ENCODE results near the gene JARID2. TPM values are rescaled to one million over a fixed set of nuclear protein-coding genes. Genes with fewer than 3 reads are reported as not detected.

JARID2 gene
- polyA plus RNA-seq, 1 experiment = 9.7 TPM

GRCh38 chr6:15369838-15370237, 124.0 kb downstream of the JARID2 start:
- POLR2A ChIA-PET = interaction anchor here (0.7 kb wide), 1 partner anchor 81 kb away, joined by 7 read pairs; no protein-coding TSS in a partner anchor
- H3K9me3 ChIP-seq (ENCODE audit: control insufficient read depth, insufficient read depth, low read length) = no peaks in the 10 kb centered on the region
- H3K27ac ChIP-seq (ENCODE audit: low read depth, low read length) = no peak overlapping the region
- CTCF ChIA-PET = no interaction called here
- TF ChIP-seq, protein P1, sequence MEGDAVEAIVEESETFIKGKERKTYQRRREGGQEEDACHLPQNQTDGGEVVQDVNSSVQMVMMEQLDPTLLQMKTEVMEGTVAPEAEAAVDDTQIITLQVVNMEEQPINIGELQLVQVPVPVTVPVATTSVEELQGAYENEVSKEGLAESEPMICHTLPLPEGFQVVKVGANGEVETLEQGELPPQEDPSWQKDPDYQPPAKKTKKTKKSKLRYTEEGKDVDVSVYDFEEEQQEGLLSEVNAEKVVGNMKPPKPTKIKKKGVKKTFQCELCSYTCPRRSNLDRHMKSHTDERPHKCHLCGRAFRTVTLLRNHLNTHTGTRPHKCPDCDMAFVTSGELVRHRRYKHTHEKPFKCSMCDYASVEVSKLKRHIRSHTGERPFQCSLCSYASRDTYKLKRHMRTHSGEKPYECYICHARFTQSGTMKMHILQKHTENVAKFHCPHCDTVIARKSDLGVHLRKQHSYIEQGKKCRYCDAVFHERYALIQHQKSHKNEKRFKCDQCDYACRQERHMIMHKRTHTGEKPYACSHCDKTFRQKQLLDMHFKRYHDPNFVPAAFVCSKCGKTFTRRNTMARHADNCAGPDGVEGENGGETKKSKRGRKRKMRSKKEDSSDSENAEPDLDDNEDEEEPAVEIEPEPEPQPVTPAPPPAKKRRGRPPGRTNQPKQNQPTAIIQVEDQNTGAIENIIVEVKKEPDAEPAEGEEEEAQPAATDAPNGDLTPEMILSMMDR (IDR thresholded peaks at IDR 0.05; ENCODE audit: low read depth, low read length) = no peak
- no peak for DNase-seq (ENCODE audit: low read depth, low spot score)
- H3K4me3 ChIP-seq (ENCODE audit: low read depth, low read length) = no peak overlapping the region
- no peaks in the 10 kb centered on the region for H3K27me3 ChIP-seq (ENCODE audit: control insufficient read depth, insufficient read depth, low read length)

DNA sequence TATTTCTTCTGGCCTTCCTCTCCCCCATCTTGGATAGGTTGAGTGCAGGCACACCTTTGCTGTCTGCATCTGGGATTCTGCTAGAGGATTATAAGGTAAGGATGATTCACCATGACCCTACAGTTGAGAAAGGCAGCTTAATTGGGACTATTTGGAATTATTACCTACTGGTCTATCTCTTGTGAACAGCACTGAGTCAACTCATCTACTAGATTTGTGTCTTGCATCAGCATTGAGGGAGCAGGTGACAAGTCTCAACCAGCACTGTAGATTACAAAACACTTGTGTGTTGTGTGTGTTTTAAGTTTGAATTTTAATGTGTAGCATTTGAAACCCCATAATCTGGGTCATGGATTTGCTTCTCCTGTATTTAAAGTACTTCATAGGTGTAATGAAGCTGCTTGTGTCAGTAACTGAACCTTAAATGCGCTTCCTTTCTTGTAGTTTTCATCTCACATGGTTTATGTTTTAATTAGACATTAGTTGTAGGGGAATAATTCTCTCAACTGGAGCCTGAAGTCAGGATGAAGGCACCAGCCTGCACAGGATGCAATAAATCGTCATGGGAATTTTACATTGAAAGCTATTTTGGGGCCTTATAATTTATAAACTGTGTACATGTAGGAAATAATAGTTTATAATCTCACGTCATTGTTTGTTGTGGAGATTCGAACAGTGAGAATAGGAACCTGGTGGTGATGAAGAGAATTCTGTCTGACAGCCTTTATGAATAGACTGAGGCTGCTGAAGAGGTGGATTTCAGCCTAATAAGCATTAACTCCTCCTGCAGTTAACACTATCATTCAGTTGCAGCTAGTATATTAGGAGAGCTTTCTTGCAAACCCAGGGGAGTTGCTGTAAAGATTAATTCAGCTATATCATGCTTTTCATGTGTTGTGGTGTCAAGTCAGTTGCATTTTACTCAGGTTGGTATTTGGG, 125.1 kb downstream of the JARID2 start:
- H3K27me3 ChIP-seq (ENCODE audit: control insufficient read depth, insufficient read depth, low read length) = no peaks in the 10 kb centered on the region
- ChIA-PET CTCF (no interaction called here), POLR2A (no interaction called here)
- no peak for DNase-seq (ENCODE audit: low read depth, low spot score)
- H3K4me3 ChIP-seq (ENCODE audit: low read depth, low read length) = no peak overlapping the region
- H3K9me3 ChIP-seq (ENCODE audit: control insufficient read depth, insufficient read depth, low read length) = no peaks in the 10 kb centered on the region
- TF ChIP-seq, protein P1 (IDR thresholded peaks at IDR 0.05; ENCODE audit: low read depth, low read length) = no peak
- H3K27ac ChIP-seq (ENCODE audit: low read depth, low read length) = no peak overlapping the region

DNA sequence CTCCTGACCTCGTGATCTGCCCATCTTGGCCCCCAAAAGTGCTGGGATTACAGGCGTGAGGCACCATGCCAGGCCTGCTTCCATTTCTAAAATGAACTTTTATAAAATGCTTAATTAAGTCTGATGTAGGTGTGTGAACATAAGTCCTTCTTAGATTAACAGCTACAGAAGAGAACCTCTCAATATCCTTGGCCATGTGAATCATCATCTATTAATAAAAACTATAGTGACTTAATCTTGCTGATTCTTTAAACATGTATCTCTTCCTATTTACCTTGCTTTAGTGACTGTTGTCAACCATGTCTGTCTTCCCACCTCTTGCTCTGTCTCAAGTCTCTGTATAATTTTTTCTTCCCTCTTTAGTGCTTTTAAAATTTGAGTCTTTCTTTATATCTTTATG, 127.1 kb downstream of the JARID2 start:
- Histone ChIP-seq H3K9me3 (ENCODE audit: control insufficient read depth, insufficient read depth, low read length) (no peaks in the 10 kb centered on the region), H3K4me3 (ENCODE audit: low read depth, low read length) (no peak overlapping the region), H3K27ac (ENCODE audit: low read depth, low read length) (no peak overlapping the region), H3K27me3 (ENCODE audit: control insufficient read depth, insufficient read depth, low read length) (no peaks in the 10 kb centered on the region)
- TF ChIP-seq, protein P1 (IDR thresholded peaks at IDR 0.05; ENCODE audit: low read depth, low read length) = no peak
- ChIA-PET CTCF (no interaction called here), POLR2A (interaction anchor here (0.5 kb wide), 1 partner anchor 152 kb away, joined by 3 read pairs; no protein-coding TSS in a partner anchor)
- no peak for DNase-seq (ENCODE audit: low read depth, low spot score)

GRCh38 chr6:15374119-15374518, 128.2 kb downstream of the JARID2 start:
- CTCF ChIA-PET = no interaction called here

DNA sequence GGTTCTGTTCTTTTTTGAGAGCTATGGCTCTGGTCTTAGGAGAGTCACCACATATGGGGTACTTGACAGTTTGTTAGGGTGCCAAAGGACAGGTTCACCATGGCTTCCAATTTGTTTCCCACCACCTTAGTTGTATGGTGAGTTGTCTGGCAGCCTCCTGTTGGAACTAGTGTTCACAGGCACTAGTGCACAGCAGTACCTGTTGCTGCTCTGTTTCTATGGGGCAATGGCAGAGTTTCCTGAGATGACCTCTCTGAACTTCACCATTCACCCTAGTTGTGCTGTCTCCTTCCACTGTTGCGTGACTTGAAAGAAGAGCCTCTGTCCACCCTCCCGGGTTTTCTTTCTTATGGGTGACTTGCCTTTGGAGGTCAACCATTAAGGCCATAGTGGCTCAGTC, 129.1 kb downstream of the JARID2 start:
- H3K9me3 ChIP-seq (ENCODE audit: control insufficient read depth, insufficient read depth, low read length) = no peaks in the 10 kb centered on the region
- no peak overlapping the region for H3K27ac ChIP-seq (ENCODE audit: low read depth, low read length)
- TF ChIP-seq, protein P1 (IDR thresholded peaks at IDR 0.05; ENCODE audit: low read depth, low read length) = no peak
- H3K4me3 ChIP-seq (ENCODE audit: low read depth, low read length) = no peak overlapping the region
- H3K27me3 ChIP-seq (ENCODE audit: control insufficient read depth, insufficient read depth, low read length) = no peaks in the 10 kb centered on the region
- ChIA-PET POLR2A (no interaction called here), CTCF (no interaction called here)
- no peak for DNase-seq (ENCODE audit: low read depth, low spot score)

More at GRCh38 chr6:15374119-15374518, 128.2 kb downstream of the JARID2 start:
- Histone ChIP-seq H3K27ac (ENCODE audit: low read depth, low read length) (no peak overlapping the region), H3K27me3 (ENCODE audit: control insufficient read depth, insufficient read depth, low read length) (no peaks in the 10 kb centered on the region), H3K9me3 (ENCODE audit: control insufficient read depth, insufficient read depth, low read length) (no peaks in the 10 kb centered on the region), H3K4me3 (ENCODE audit: low read depth, low read length) (no peak overlapping the region)
- TF ChIP-seq, protein P1 (IDR thresholded peaks at IDR 0.05; ENCODE audit: low read depth, low read length) = no peak
- POLR2A ChIA-PET = no interaction called here
- DNase-seq (ENCODE audit: low read depth, low spot score) = no peak
